HepG2 (cell line): Measurements from ENCODE around the gene NSMCE1. TPM values are rescaled to one million over a fixed set of nuclear protein-coding genes. Genes with fewer than 3 reads are reported as not detected.
A peak's percentile ranks its signal among the peaks of the same experiment; 100 is the strongest.

Experiments
- AGO2 ChIP-seq: fragments of 200-400 bp; formaldehyde crosslinking; optimal IDR thresholded peaks from 2 replicates; pipeline ENCODE3; 2017; ENCODE audit warnings: mild to moderate bottlenecking, low read depth, low read length, moderate library complexity
- ATM ChIP-seq: fragments of 450-650 bp; IDR thresholded peaks from 2 replicates; pipeline ENCODE4 v1.7.1; 2017; ENCODE audit warnings: mild to moderate bottlenecking, borderline replicate concordance
- CCDC6 ChIP-seq: sonication (generic); formaldehyde crosslinking; IDR thresholded peaks from 2 replicates; pipeline ENCODE4 v1.8.1; 2022; ENCODE audit warnings: mild to moderate bottlenecking, missing genetic modification reagents, moderate library complexity
- FOXC1 ChIP-seq: sonication (generic); formaldehyde crosslinking; IDR thresholded peaks from 2 replicates; pipeline ENCODE4 v1.8.0; 2022; ENCODE audit warnings: mild to moderate bottlenecking, missing genetic modification reagents, borderline replicate concordance
- FOXK2 ChIP-seq: fragments of 450-650 bp; IDR thresholded peaks from 2 replicates; pipeline ENCODE4 v1.6.1; 2016
- GABPA ChIP-seq, 2 experiments: IDR thresholded peaks; 2 replicates each; pipeline ENCODE4 v1.6.1; 2011 to 2016; ENCODE audit warnings: low read depth in 2 of 2, low read length in 1 of 2, missing biosample characterization in 1 of 2, missing genetic modification characterization in 1 of 2
- KLF13 ChIP-seq: sonication (generic); formaldehyde crosslinking; IDR thresholded peaks from 2 replicates; pipeline ENCODE4 v1.4.0; 2020; ENCODE audit warnings: mild to moderate bottlenecking, missing genetic modification reagents
- NFKB2 ChIP-seq: sonication (generic); formaldehyde crosslinking; IDR thresholded peaks from 2 replicates; pipeline ENCODE4 v1.4.0; 2020; ENCODE audit warnings: missing genetic modification reagents, borderline replicate concordance
- NKX3-1 ChIP-seq: sonication (generic); formaldehyde crosslinking; IDR thresholded peaks from 2 replicates; pipeline ENCODE4 v1.5.0; 2020; ENCODE audit warnings: missing genetic modification reagents
- PCBP2 ChIP-seq: fragments of 200-400 bp; formaldehyde crosslinking; optimal IDR thresholded peaks from 2 replicates; pipeline ENCODE3; 2018; ENCODE audit warnings: low read length, low read depth; ENCODE audit not compliant: poor library complexity, severe bottlenecking
- RNF2 ChIP-seq: fragments of 450-650 bp; conservative IDR thresholded peaks from 2 replicates; pipeline ENCODE4 v1.6.1; 2016; ENCODE audit warnings: low read depth
- SOX5 ChIP-seq: IDR thresholded peaks from 2 replicates; pipeline ENCODE4 v1.6.1; 2016; ENCODE audit warnings: borderline replicate concordance
- SRSF1 ChIP-seq: fragments of 200-400 bp; formaldehyde crosslinking; optimal IDR thresholded peaks from 2 replicates; pipeline ENCODE3; 2017; ENCODE audit warnings: mild to moderate bottlenecking, low read depth, low read length, moderate library complexity
- STAT5B ChIP-seq: sonication (generic); formaldehyde crosslinking; IDR thresholded peaks from 2 replicates; pipeline ENCODE4 v1.4.0; 2020; ENCODE audit warnings: missing genetic modification reagents
- TOPORS ChIP-seq: sonication (generic); formaldehyde crosslinking; IDR thresholded peaks from 2 replicates; pipeline ENCODE4 v1.8.0; 2023; ENCODE audit warnings: mild to moderate bottlenecking, missing genetic modification reagents
- ZNF10 ChIP-seq: sonication (generic); formaldehyde crosslinking; IDR thresholded peaks from 2 replicates; pipeline ENCODE4 v1.4.0; 2020; ENCODE audit warnings: mild to moderate bottlenecking, low read depth, missing genetic modification reagents, borderline replicate concordance
- ZNF282 ChIP-seq: fragments of 450-650 bp; IDR thresholded peaks from 2 replicates; pipeline ENCODE4 v1.6.1; 2018; ENCODE audit not compliant: partially characterized antibody
- ZNF431 ChIP-seq: sonication (generic); formaldehyde crosslinking; IDR thresholded peaks from 2 replicates; pipeline ENCODE4 v1.9.0; 2022; ENCODE audit warnings: missing genetic modification reagents, low read depth, mild to moderate bottlenecking, borderline replicate concordance
- ZNF547 ChIP-seq: sonication (generic); formaldehyde crosslinking; IDR thresholded peaks from 2 replicates; pipeline ENCODE4 v1.5.1; 2020; ENCODE audit warnings: mild to moderate bottlenecking, missing genetic modification reagents
- ZNF788 ChIP-seq: sonication (generic); formaldehyde crosslinking; IDR thresholded peaks from 2 replicates; pipeline ENCODE4 v1.5.0; 2020; ENCODE audit warnings: mild to moderate bottlenecking, missing genetic modification reagents, borderline replicate concordance
- ZSCAN29 ChIP-seq: sonication (generic); formaldehyde crosslinking; conservative IDR thresholded peaks from 2 replicates; pipeline ENCODE4 v1.4.0; 2020; ENCODE audit warnings: mild to moderate bottlenecking, missing genetic modification reagents
- polyA plus RNA-seq, 8 experiments: library from polyadenylated mRNA; depleted of rRNA in 3 of 8; stranded (reverse) in 7 of 8; unstranded in 1 of 8; fragments of >200 nt; fragmentation: Illumina TruSeq in 4 of 8; extraction: Trizol in 4 of 8; gene quantifications; 2 replicates each; pipeline versions ENCODE4 v1.2.1 to v1.2.3, GENCODE V29; 2011 to 2016; ENCODE audit warnings: low read depth in 4 of 8, missing spikeins in 1 of 8, mixed read lengths in 1 of 8; ENCODE audit not compliant: insufficient read depth in 1 of 8
- total RNA-seq, 5 experiments: library from RNA; depleted of rRNA; stranded (reverse); fragments of >200 nt; fragmentation: Illumina TruSeq; extraction: Trizol; gene quantifications; 2 replicates each; pipeline ENCODE4 v1.2.3, GENCODE V29; 2016; ENCODE audit warnings: low read depth in 1 of 5
- TF ChIP-seq, protein P1 (sequence below): sonication (generic); formaldehyde crosslinking; IDR thresholded peaks from 2 replicates; pipeline ENCODE4 v1.5.0; 2020; ENCODE audit warnings: missing genetic modification reagents
- TF ChIP-seq, protein P2 (sequence below): sonication (generic); formaldehyde crosslinking; IDR thresholded peaks from 2 replicates; pipeline ENCODE4 v1.4.0; 2020; ENCODE audit warnings: mild to moderate bottlenecking, missing genetic modification reagents
- TF ChIP-seq, protein P3 (sequence below): sonication (generic); formaldehyde crosslinking; IDR thresholded peaks from 2 replicates; pipeline ENCODE4 v1.8.0; 2023; ENCODE audit warnings: mild to moderate bottlenecking, missing genetic modification reagents
- TF ChIP-seq, protein P4 (sequence below): sonication (generic); formaldehyde crosslinking; IDR thresholded peaks from 2 replicates; pipeline ENCODE4 v1.8.0; 2022; ENCODE audit warnings: missing genetic modification reagents, mild to moderate bottlenecking, moderate library complexity, borderline replicate concordance

Gene NSMCE1
- total and polyA plus RNA-seq, 2 of the 13 experiments (the other 11 are each of a cell fraction or from before 2014, with no cell fraction given), result 42.7 to 52.9 TPM

DNA sequence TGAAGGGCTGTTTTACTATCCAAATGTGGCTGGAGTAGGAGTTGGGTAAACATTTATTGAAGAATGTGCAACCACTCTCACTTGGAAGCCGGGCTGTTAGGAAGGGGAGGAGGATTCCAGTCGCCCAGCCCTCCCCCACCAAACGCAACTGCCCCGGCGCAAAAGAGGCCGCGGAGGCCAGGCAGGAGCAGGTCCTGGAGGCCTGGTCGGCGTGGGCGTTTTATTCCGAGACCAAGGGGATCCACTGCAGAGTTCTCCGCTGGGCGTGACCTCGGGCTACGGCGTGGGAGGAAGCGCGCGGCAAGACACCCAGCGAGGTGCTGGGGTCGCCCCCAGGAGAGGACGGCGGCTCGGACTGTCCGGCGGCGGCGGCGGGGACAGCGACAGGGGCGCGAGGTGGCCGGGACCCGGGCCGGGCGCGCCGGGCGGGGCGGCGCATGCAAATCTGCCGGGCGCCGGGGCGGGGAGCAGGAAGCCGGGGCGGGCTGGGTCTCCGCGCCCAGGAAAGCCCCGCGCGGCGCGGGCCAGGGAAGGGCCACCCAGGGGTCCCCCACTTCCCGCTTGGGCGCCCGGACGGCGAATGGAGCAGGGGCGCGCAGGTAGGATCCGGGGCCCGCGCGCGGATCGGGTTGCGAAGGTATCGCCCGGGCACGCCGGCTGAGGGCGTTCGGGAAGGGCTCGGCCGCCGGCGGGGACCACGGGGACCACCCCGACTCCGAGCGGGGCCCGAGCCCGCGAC, 45.0 kb upstream of the NSMCE1 start, which contains the start of gene IL4R (continued):
- TF ChIP-seq PCBP2 (peak; percentile 10), FOXK2 (no peak), ZNF282 (no peak), GABPA (IDR thresholded peaks at IDR 0.05; ENCODE audit: low read depth, low read length) (no peak), GABPA (CRISPR knock-in tag; IDR thresholded peaks at IDR 0.05; ENCODE audit: low read depth) (0 out of 2 replicates have a peak, but pooled peaks have one; percentile 32), ATM (no peak), FOXC1 (CRISPR knock-in tag) (0 out of 2 replicates have a peak, but pooled peaks have one; percentile 7), TOPORS (CRISPR knock-in tag) (peak; percentile 72; the same call in 1 of the 2 replicates), STAT5B (CRISPR knock-in tag) (0 out of 2 replicates have a peak, but pooled peaks have one; percentile 47), NKX3-1 (CRISPR knock-in tag) (no peak; the same call in 1 of the 2 replicates), KLF13 (no peak), CCDC6 (peak; percentile 69; the same call in 1 of the 2 replicates), ZNF788 (no peak), AGO2 (peak; percentile 83), RNF2 (peak; percentile 69; the same call in 1 of the 2 replicates), NFKB2 (CRISPR knock-in tag) (peak; percentile 59; the same call in 1 of the 2 replicates), ZNF547 (0 out of 2 replicates have a peak, but pooled peaks have one; percentile 52), ZNF10 (CRISPR knock-in tag) (no peak), SRSF1 (no peak), ZNF431 (CRISPR knock-in tag) (0 out of 2 replicates have a peak, but pooled peaks have one; percentile 62), SOX5 (CRISPR knock-in tag) (peak; percentile 48; the same call in 1 of the 2 replicates), ZSCAN29 (CRISPR knock-in tag) (peak; percentile 27; the same call in 1 of the 2 replicates)
- TF ChIP-seq, protein P1, sequence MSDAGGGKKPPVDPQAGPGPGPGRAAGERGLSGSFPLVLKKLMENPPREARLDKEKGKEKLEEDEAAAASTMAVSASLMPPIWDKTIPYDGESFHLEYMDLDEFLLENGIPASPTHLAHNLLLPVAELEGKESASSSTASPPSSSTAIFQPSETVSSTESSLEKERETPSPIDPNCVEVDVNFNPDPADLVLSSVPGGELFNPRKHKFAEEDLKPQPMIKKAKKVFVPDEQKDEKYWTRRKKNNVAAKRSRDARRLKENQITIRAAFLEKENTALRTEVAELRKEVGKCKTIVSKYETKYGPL (CRISPR knock-in tag), result peak; percentile 34; the same call in 1 of the 2 replicates
- TF ChIP-seq, protein P2, sequence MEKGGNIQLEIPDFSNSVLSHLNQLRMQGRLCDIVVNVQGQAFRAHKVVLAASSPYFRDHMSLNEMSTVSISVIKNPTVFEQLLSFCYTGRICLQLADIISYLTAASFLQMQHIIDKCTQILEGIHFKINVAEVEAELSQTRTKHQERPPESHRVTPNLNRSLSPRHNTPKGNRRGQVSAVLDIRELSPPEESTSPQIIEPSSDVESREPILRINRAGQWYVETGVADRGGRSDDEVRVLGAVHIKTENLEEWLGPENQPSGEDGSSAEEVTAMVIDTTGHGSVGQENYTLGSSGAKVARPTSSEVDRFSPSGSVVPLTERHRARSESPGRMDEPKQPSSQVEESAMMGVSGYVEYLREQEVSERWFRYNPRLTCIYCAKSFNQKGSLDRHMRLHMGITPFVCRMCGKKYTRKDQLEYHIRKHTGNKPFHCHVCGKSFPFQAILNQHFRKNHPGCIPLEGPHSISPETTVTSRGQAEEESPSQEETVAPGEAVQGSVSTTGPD (CRISPR knock-in tag), result no peak
- TF ChIP-seq, protein P3, sequence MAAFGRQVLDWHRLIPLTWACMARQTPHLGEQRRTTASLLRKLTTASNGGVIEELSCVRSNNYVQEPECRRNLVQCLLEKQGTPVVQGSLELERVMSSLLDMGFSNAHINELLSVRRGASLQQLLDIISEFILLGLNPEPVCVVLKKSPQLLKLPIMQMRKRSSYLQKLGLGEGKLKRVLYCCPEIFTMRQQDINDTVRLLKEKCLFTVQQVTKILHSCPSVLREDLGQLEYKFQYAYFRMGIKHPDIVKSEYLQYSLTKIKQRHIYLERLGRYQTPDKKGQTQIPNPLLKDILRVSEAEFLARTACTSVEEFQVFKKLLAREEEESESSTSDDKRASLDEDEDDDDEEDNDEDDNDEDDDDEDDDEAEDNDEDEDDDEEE (CRISPR knock-in tag), result no peak
- TF ChIP-seq, protein P4, sequence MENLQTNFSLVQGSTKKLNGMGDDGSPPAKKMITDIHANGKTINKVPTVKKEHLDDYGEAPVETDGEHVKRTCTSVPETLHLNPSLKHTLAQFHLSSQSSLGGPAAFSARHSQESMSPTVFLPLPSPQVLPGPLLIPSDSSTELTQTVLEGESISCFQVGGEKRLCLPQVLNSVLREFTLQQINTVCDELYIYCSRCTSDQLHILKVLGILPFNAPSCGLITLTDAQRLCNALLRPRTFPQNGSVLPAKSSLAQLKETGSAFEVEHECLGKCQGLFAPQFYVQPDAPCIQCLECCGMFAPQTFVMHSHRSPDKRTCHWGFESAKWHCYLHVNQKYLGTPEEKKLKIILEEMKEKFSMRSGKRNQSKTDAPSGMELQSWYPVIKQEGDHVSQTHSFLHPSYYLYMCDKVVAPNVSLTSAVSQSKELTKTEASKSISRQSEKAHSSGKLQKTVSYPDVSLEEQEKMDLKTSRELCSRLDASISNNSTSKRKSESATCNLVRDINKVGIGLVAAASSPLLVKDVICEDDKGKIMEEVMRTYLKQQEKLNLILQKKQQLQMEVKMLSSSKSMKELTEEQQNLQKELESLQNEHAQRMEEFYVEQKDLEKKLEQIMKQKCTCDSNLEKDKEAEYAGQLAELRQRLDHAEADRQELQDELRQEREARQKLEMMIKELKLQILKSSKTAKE, result peak; percentile 38; the same call in 1 of the 2 replicates
